Epithelial cell of proximal tubule (primary cell): Measurements from ENCODE around the gene ACAN. TPM values are rescaled to one million over a fixed set of nuclear protein-coding genes. Genes with fewer than 3 reads are reported as not detected.

ENCODE experiments used
- DNase-seq: peaks from one replicate; pipeline ENCODE4 v3.0.0-alpha.2; 2011; ENCODE audit warnings: low read depth
- H3K4me3 ChIP-seq: 2 replicates; pipeline ENCODE4 v1.5.1; 2011; ENCODE audit warnings: low read depth, mild to moderate bottlenecking, low read length
- total RNA-seq: library from RNA; depleted of rRNA; stranded (reverse); fragments of >200 nt; gene quantifications from 2 replicates; pipeline ENCODE4 v1.2.3, GENCODE V29; 2015
- TF ChIP-seq, protein P1 (sequence below): conservative IDR thresholded peaks from 2 replicates; pipeline ENCODE4 v1.5.1; 2012; ENCODE audit warnings: low read depth, mild to moderate bottlenecking, low read length

Gene ACAN
- total RNA-seq, 1 donor from 2014 or later, result not detected

DNA sequence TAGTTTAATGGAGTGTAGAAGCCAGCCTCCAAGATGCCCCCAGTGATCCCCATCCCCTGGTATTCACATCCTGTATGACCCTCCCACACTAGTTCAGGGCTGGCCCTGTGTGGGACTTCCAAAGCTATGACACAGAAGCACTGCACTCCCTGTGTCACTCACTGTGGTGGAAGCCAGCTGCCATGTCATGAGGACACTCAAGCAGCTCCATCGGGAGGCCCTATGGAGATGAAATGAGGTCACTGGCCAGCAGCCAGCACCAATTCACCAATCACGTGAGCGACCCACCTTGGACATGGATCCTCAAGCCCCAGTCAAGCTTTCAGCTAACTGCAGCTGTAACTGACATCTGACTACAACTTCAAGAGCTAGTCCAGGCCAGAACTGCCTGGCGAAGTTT is 3.9 kb upstream of the ACAN start:
- no peak for DNase-seq
- TF ChIP-seq, protein P1, sequence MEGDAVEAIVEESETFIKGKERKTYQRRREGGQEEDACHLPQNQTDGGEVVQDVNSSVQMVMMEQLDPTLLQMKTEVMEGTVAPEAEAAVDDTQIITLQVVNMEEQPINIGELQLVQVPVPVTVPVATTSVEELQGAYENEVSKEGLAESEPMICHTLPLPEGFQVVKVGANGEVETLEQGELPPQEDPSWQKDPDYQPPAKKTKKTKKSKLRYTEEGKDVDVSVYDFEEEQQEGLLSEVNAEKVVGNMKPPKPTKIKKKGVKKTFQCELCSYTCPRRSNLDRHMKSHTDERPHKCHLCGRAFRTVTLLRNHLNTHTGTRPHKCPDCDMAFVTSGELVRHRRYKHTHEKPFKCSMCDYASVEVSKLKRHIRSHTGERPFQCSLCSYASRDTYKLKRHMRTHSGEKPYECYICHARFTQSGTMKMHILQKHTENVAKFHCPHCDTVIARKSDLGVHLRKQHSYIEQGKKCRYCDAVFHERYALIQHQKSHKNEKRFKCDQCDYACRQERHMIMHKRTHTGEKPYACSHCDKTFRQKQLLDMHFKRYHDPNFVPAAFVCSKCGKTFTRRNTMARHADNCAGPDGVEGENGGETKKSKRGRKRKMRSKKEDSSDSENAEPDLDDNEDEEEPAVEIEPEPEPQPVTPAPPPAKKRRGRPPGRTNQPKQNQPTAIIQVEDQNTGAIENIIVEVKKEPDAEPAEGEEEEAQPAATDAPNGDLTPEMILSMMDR, result no peak
- no peak overlapping the region for H3K4me3 ChIP-seq

DNA sequence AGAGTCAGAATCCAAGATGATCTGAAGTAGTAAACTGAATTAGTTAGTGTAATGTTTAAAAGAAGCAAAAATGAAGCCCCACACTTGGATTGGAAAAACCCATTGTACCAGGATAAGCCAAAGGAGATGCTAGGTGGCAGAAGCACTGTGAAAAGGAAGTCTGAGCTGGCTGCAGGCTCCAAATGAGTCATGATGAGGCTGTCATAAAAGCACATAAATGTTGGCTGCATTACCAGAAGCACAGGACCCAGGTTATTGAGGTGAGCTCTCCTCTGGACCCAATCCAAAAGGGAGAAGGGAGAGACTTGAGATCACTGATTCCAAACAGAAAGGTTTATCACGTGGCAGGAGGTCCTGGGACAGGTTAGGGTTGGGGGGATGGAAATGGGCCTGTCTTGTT is 3.2 kb upstream of the ACAN start:
- DNase-seq, result no peak

GRCh38 chr15:88800738-88801137 is 2.5 kb upstream of the ACAN start:
- TF ChIP-seq, protein P1, result no peak
- no peak overlapping the region for H3K4me3 ChIP-seq
- no peak for DNase-seq

More for the DNA sequence above, 3.2 kb upstream of the ACAN start:
- TF ChIP-seq, protein P1, result no peak
- no peak overlapping the region for H3K4me3 ChIP-seq

DNA sequence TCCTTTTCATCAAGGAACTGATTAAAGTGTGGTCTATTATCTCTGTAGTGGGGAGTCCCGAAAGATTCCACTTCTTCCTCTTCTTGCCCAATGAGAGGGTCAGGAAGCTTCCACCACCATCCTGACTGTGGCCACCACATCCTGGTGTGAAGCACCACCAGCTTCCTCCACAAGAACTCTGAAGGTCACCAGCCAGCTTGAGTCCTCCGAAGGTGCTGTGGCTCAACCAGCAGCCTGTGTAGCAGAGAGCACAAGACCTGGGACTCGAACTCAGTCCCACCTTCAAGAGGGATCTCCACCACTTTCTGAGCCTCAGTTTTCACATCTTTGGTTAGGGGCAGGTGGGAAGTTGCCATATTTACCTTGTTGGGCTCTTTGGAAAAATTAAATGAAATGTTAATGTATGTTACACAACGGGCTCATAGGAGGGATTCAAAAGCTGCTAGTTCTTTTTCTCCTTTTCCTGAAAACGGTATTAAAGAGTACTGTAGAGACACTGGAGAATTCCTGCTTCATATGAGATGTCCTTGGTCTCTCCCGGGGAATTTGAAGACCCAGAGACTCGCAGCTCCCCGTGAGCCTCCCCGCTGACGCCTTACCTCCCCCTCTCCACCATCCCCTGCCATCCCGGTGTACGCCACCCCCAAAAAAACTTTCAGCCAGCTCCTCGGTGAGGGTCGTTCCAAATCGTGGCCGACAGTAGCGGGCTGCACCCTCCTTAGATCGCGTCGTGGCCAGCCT is 816 bp upstream of the ACAN start:
- TF ChIP-seq, protein P1, result no peak
- DNase-seq, result no peak
- no peak overlapping the region for H3K4me3 ChIP-seq

GRCh38 chr15:88802991-88803240 is 320 bp upstream of the ACAN start:
- no peak overlapping the region for H3K4me3 ChIP-seq
- no peak for DNase-seq
- TF ChIP-seq, protein P1, result no peak

DNA sequence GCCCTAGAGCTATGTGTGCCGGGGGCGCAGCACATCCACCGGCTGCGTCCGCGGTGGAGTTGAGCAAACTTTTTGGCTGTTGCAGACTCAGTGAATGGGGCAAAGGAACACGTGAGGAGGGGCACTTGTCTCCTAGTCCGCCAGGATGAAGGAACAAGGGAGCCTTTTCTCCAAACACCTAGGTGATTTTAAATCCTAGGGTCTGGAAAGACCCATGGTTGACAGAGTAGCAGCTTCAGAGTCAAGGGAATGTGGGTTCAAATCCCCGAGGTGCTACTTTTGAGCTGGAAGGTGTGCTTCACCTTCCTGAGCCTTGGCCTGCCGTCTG is 648 bp downstream of the ACAN start:
- no peak for DNase-seq
- no peak overlapping the region for H3K4me3 ChIP-seq
- TF ChIP-seq, protein P1, result no peak

- H3K4me3 ChIP-seq, result no peak overlapping the region
- TF ChIP-seq, protein P1, result no peak
- no peak for DNase-seq
Measured at GRCh38 chr15:88804257-88804656, 1.0 kb downstream of the ACAN start.
